Measurements from ENCODE around the gene KLHDC4. TPM values are rescaled to one million over a fixed set of nuclear protein-coding genes. Genes with fewer than 3 reads are reported as not detected.

Gene KLHDC4
- total and polyA plus RNA-seq, 10 of the 15 experiments (the other 5 are each of a cell fraction or from before 2014, with no cell fraction given): 0.80 to 62.1 (median 32.8) TPM

- Histone ChIP-seq H3K27me3 (replicated peaks in 1 of 2; ENCODE audit: control insufficient read depth in 2 of 2, insufficient read depth in 2 of 2, low read length in 1 of 2) (no peaks in the 10 kb centered on the region), H3K79me2 (ENCODE audit: control insufficient read depth, insufficient read depth, low read length) (no peaks in the 10 kb centered on the region), H3K9ac (ENCODE audit: control insufficient read depth, insufficient read depth, low read length) (no peak overlapping the region), H3K9me3 (replicated peaks; ENCODE audit: control insufficient read depth, insufficient read depth, low read length) (no peaks in the 10 kb centered on the region), H3K4me2 (ENCODE audit: control insufficient read depth, insufficient read depth) (no peak overlapping the region), H3K27ac (ENCODE audit: control insufficient read depth, insufficient read depth) (no peak overlapping the region), H3K4me3 (no peak overlapping the region), H2AFZ (ENCODE audit: control insufficient read depth, low read depth, low read length) (no peak overlapping the region), H3K36me3 (ENCODE audit: control insufficient read depth in 2 of 2, insufficient read depth in 2 of 2, low read length in 1 of 2) (no peaks in the 10 kb centered on the region), H4K20me1 (ENCODE audit: control insufficient read depth, insufficient read depth) (no peaks in the 10 kb centered on the region), H3K4me1 (ENCODE audit: control insufficient read depth, insufficient read depth, low read length) (peaks cover 8% of the 10 kb centered on the region)
- FAIRE-seq: no peak
- in situ Hi-C loops (cut with MboI): no loop called here
- no peak for DNase-seq (ENCODE audit: low read depth, low spot score)
- ATAC-seq: no peak
- BruUV-seq (replicated peaks): no TSS peak
- ChIA-PET POLR2A (no interaction called here), RAD21 (ENCODE audit: unreplicated experiment) (no interaction called here), SMC1A (ENCODE audit: uncharacterized antibody, unreplicated experiment) (no interaction called here), CTCF (no interaction called here)
- intact Hi-C loops (cut with micrococcal nuclease; ENCODE audit: unreplicated experiment): no loop called here
- WGBS (ENCODE audit: insufficient coverage, insufficient replicate concordance, low lambda C conversion rate, missing lambda C conversion rate): 96% methylated on average over 6 of the region's 6 CpGs
- TF ChIP-seq HCFC1 (IDR thresholded peaks at IDR 0.05; ENCODE audit: low read length) (no peak), POLR2AphosphoS5 (IDR thresholded peaks at IDR 0.05; ENCODE audit: low read length) (no peak), SUPT20H (IDR thresholded peaks at IDR 0.05; ENCODE audit: borderline replicate concordance, control insufficient read depth, low read depth, low read length) (no peak), IRF3 (IDR thresholded peaks at IDR 0.05) (no peak), SP1 (IDR thresholded peaks at IDR 0.05; ENCODE audit: low read depth, low read length) (no peak), ATF2 (IDR thresholded peaks at IDR 0.05; ENCODE audit: low read length) (no peak), BRCA1 (IDR thresholded peaks at IDR 0.05; ENCODE audit: low read depth, low read length) (no peak), ATF3 (IDR thresholded peaks at IDR 0.05; ENCODE audit: borderline replicate concordance, extremely low read depth, low read depth, low read length) (no peak), NFXL1 (IDR thresholded peaks at IDR 0.05; ENCODE audit: borderline replicate concordance) (no peak), CREM (IDR thresholded peaks at IDR 0.05; ENCODE audit: low read depth) (no peak), KLF5 (IDR thresholded peaks at IDR 0.05; ENCODE audit: partially characterized antibody) (no peak), SMAD1 (IDR thresholded peaks at IDR 0.05; ENCODE audit: low read depth, partially characterized antibody) (no peak), SREBF2 (IDR thresholded peaks at IDR 0.05; ENCODE audit: low read length) (no peak), SKIL (IDR thresholded peaks at IDR 0.05; ENCODE audit: low read depth, poor library complexity, severe bottlenecking) (no peak), ETV6 (conservative IDR thresholded peaks at IDR 0.05 in 1 of 2, IDR thresholded peaks at IDR 0.05 in 1 of 2; ENCODE audit: borderline replicate concordance in 1 of 2, low read depth in 1 of 2) (no peak), ZNF622 (IDR thresholded peaks at IDR 0.05) (no peak), SUZ12 (IDR thresholded peaks at IDR 0.05; ENCODE audit: unreplicated experiment) (no peak), HDGF (IDR thresholded peaks at IDR 0.05) (no peak), FOXK2 (IDR thresholded peaks at IDR 0.05) (no peak)
Measured at GRCh38 chr16:87800497-87800896, 34.7 kb upstream of the KLHDC4 start.

Measured in GM12878 (cell line).